ENCODE data around the gene RPS3.
"Not testable (repeated sequence)": the region's sequence is repeated elsewhere in the genome, so short reads cannot be mapped to it uniquely, and the experiment has no call there.

RPS3 gene

GRCh38 chr11:75408957-75409219, 9.6 kb downstream of the RPS3 start:
- Histone ChIP-seq H3K4me3 (ENCODE audit: low read depth, low read length) (no peak overlapping the region), H3K9me3 (ENCODE audit: control insufficient read depth, insufficient read depth, low read depth, low read length) (no peaks in the 10 kb centered on the region), H3K27ac (ENCODE audit: extremely low read depth, low read depth, low read length) (no peak overlapping the region), H3K4me1 (ENCODE audit: control insufficient read depth, insufficient read depth, low read length) (no peaks in the 10 kb centered on the region), H3K36me3 (ENCODE audit: control insufficient read depth in 2 of 2, insufficient read depth in 1 of 2, low read length in 2 of 2) (peaks cover 17 to 68% of the 10 kb centered on the region in 2 experiments)
- ChIA-PET POLR2A (interaction anchor here (1.1 to 1.5 kb wide), 2 partner anchors 8 to 9 kb away, joined by 3 to 7 read pairs; no protein-coding TSS in a partner anchor), CTCF (interaction anchor here (0.6 to 2.1 kb wide), 7 partner anchors 9 to 189 kb away, joined by 3 to 13 read pairs (median 5); no protein-coding TSS in a partner anchor)
- no peak for TF ChIP-seq ZNF311 (tag by site-specific recombination; IDR thresholded peaks at IDR 0.05; ENCODE audit: borderline replicate concordance)
- peak; percentile 87 for TF ChIP-seq ZNF121 (tag by site-specific recombination; IDR thresholded peaks at IDR 0.05)

GRCh38 chr11:75409971-75410370, 10.7 kb downstream of the RPS3 start:
- H3K36me3 ChIP-seq (ENCODE audit: control insufficient read depth in 2 of 2, insufficient read depth in 1 of 2, low read length in 2 of 2) = peaks cover 17 to 64% of the 10 kb centered on the region in 2 experiments
- H3K9me3 ChIP-seq (ENCODE audit: control insufficient read depth, insufficient read depth, low read depth, low read length); POLR2A ChIA-PET; H3K4me3 ChIP-seq (ENCODE audit: low read depth, low read length); CTCF ChIA-PET; H3K27ac ChIP-seq (ENCODE audit: extremely low read depth, low read depth, low read length); H3K4me1 ChIP-seq (ENCODE audit: control insufficient read depth, insufficient read depth, low read length): not testable (repeated sequence)

GRCh38 chr11:75413146-75413545, 13.8 kb downstream of the RPS3 start:
- CTCF ChIA-PET = interaction anchor here (0.7 to 1.1 kb wide), 3 partner anchors 15 to 119 kb away, joined by 3 to 7 read pairs (median 3); no protein-coding TSS in a partner anchor
- peaks cover 14 to 52% of the 10 kb centered on the region in 2 experiments for H3K36me3 ChIP-seq (ENCODE audit: control insufficient read depth in 2 of 2, insufficient read depth in 1 of 2, low read length in 2 of 2)
- H3K4me3 ChIP-seq (ENCODE audit: low read depth, low read length); H3K9me3 ChIP-seq (ENCODE audit: control insufficient read depth, insufficient read depth, low read depth, low read length); H3K4me1 ChIP-seq (ENCODE audit: control insufficient read depth, insufficient read depth, low read length); H3K27ac ChIP-seq (ENCODE audit: extremely low read depth, low read depth, low read length): not testable (repeated sequence)
- POLR2A ChIA-PET = interaction anchor here (1.5 kb wide), 1 partner anchor 10 kb away, joined by 3 read pairs; no protein-coding TSS in a partner anchor

GRCh38 chr11:75413864-75414263, 14.5 kb downstream of the RPS3 start:
- ChIA-PET CTCF (interaction anchor here (0.7 to 1.1 kb wide), 3 partner anchors 14 to 118 kb away, joined by 3 to 7 read pairs (median 3); no protein-coding TSS in a partner anchor), POLR2A (interaction anchor here (1.5 kb wide), 1 partner anchor 10 kb away, joined by 3 read pairs; no protein-coding TSS in a partner anchor)
- Histone ChIP-seq H3K4me3 (ENCODE audit: low read depth, low read length) (no peak overlapping the region), H3K36me3 (ENCODE audit: control insufficient read depth in 2 of 2, insufficient read depth in 1 of 2, low read length in 2 of 2) (peaks cover 12 to 44% of the 10 kb centered on the region in 2 experiments), H3K4me1 (ENCODE audit: control insufficient read depth, insufficient read depth, low read length) (no peaks in the 10 kb centered on the region), H3K9me3 (ENCODE audit: control insufficient read depth, insufficient read depth, low read depth, low read length) (no peaks in the 10 kb centered on the region), H3K27ac (ENCODE audit: extremely low read depth, low read depth, low read length) (no peak overlapping the region)
- TF ChIP-seq ZBTB49 (tag by site-specific recombination; IDR thresholded peaks at IDR 0.05; ENCODE audit: low read depth) (no peak), ZNF354C (tag by site-specific recombination; IDR thresholded peaks at IDR 0.05; ENCODE audit: borderline replicate concordance, low read depth) (no peak), IKZF3 (tag by site-specific recombination; IDR thresholded peaks at IDR 0.05) (no peak), ZNF624 (tag by site-specific recombination; IDR thresholded peaks at IDR 0.05) (no peak)

- Histone ChIP-seq H3K9me3 (ENCODE audit: control insufficient read depth, insufficient read depth, low read depth, low read length) (no peaks in the 10 kb centered on the region), H3K27ac (ENCODE audit: extremely low read depth, low read depth, low read length) (no peak overlapping the region), H3K4me3 (ENCODE audit: low read depth, low read length) (no peak overlapping the region), H3K36me3 (ENCODE audit: control insufficient read depth in 2 of 2, insufficient read depth in 1 of 2, low read length in 2 of 2) (peaks cover 4 to 31% of the 10 kb centered on the region in 2 experiments; a peak in 2 of 3 replicates), H3K4me1 (ENCODE audit: control insufficient read depth, insufficient read depth, low read length) (no peaks in the 10 kb centered on the region)
- POLR2A ChIA-PET = no interaction called here
- CTCF ChIA-PET = no interaction called here
- no peak for TF ChIP-seq ZNF202 (tag by site-specific recombination; IDR thresholded peaks at IDR 0.05; ENCODE audit: borderline replicate concordance)
- no peak for TF ChIP-seq ZNF26 (tag by site-specific recombination; IDR thresholded peaks at IDR 0.05)
- TF ChIP-seq KLF7 (tag by site-specific recombination; IDR thresholded peaks at IDR 0.05; ENCODE audit: borderline replicate concordance) = no peak
- no peak for TF ChIP-seq ZNF791 (tag by site-specific recombination; IDR thresholded peaks at IDR 0.05)
- no peak for TF ChIP-seq KLF9 (tag by site-specific recombination; IDR thresholded peaks at IDR 0.05; ENCODE audit: low read depth)
- TF ChIP-seq ZNF280C (tag by site-specific recombination; IDR thresholded peaks at IDR 0.05) = no peak
- TF ChIP-seq ZNF354C (tag by site-specific recombination; IDR thresholded peaks at IDR 0.05; ENCODE audit: borderline replicate concordance, low read depth) = no peak
- TF ChIP-seq ZNF175 (tag by site-specific recombination; IDR thresholded peaks at IDR 0.05) = no peak
- TF ChIP-seq ZNF692 (tag by site-specific recombination; IDR thresholded peaks at IDR 0.05) = no peak
These were observed 21.1 kb downstream of the RPS3 start for GRCh38 chr11:75420224-75421034.

Data from HEK293 (cell line).